NCI-H460 (cell line): ENCODE data around the gene SERPINB5. TPM values are rescaled to one million over a fixed set of nuclear protein-coding genes. Genes with fewer than 3 reads are reported as not detected.
A peak's percentile ranks its signal among the peaks of the same experiment; 100 is the strongest.

Experiments
- DNase-seq: peaks from one replicate; pipeline ENCODE4 v3.0.0-alpha.2; 2016; ENCODE audit warnings: low read depth; ENCODE audit errors: extremely low read depth
- total RNA-seq: library from RNA; depleted of rRNA; stranded (reverse); fragments of >200 nt; shearing (Covaris generic); gene quantifications from 2 replicates; pipeline ENCODE4 v1.2.3, GENCODE V29; 2014

Gene SERPINB5
- total RNA-seq, 1 experiment from 2014 or later, result 64.9 TPM

DNA sequence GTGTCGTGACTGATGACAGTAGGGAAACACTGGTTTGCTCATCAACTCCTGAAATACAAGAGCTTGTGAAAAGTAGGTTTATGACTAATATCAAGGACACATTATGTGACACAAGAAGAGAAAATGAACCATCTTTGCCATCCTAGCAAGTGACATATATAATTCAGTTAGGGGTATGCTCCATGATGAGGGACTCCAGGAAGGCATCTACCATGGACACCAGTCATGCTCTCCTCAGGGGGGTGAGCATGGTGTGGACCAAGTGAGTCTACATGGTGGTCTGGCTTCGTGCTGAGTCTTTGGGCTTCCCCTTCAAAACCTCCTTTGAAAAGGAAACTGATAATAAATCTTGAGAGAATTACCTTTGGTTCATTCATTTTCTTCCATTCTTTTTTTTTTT lies 11.7 kb upstream of the SERPINB5 start:
- no peak for DNase-seq

- DNase-seq, result no peak
These were observed 9.1 kb upstream of the SERPINB5 start for GRCh38 chr18:63467699-63468098.

GRCh38 chr18:63468575-63468974 lies 8.2 kb upstream of the SERPINB5 start:
- no peak for DNase-seq

DNA sequence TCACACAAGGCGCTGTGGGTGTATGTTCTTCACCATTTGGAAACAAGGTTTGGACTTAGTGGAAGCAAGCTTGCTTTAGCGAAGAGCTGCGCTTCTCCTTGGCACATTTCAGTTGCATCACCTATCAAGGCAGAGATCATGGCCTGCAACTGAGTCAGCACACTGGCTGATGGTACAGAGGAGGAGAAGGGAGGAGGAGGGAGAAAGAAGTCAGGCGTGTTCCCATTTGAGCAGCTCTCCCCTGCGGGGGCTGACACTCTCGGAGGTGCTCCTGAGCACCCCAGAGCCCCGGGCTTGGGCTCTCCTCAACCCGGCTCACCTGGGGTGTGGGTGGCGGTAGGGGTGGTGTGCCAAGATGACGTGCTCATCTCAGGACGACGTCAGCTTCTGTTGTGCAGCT lies 6.0 kb upstream of the SERPINB5 start:
- peak; percentile 40 for DNase-seq

GRCh38 chr18:63472380-63472779 lies 4.4 kb upstream of the SERPINB5 start:
- peak; percentile 55 for DNase-seq

- DNase-seq, result no peak
These were observed 442 bp downstream of the SERPINB5 start for GRCh38 chr18:63477200-63477599.

GRCh38 chr18:63477968-63478367 lies 1.2 kb downstream of the SERPINB5 start:
- DNase-seq, result peak; percentile 47

- no peak for DNase-seq
These were observed 3.1 kb downstream of the SERPINB5 start for GRCh38 chr18:63479826-63480225.

GRCh38 chr18:63480476-63480875 lies 3.7 kb downstream of the SERPINB5 start:
- no peak for DNase-seq

GRCh38 chr18:63480915-63481314 lies 4.2 kb downstream of the SERPINB5 start:
- no peak for DNase-seq

GRCh38 chr18:63487676-63488075 lies 10.9 kb downstream of the SERPINB5 start:
- no peak for DNase-seq

DNA sequence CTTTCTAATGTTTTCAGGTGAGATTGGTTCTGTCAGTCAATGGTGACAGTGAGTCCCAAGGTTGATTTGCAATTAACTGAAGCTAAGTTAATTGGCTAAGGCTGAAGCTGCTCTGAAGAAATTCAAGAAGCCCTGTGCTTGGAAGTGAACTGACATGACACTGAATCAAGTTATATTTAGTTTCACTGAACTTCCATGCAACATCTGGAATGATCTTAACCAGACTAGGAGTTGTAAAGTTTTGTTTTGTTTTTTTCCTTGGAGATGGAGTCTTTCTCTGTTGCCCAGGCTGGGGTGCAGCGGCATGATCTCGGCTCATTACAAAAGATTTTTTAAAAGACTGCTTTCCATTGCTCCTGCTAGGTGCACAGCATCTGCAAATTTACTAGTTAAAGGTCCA lies 11.4 kb downstream of the SERPINB5 start:
- DNase-seq, result no peak

- no peak for DNase-seq
These were observed 16.1 kb downstream of the SERPINB5 start for GRCh38 chr18:63492851-63493250.

GRCh38 chr18:63495675-63496074 lies 18.9 kb downstream of the SERPINB5 start:
- DNase-seq, result no peak

- peak; percentile 41 for DNase-seq
These were observed 29.0 kb downstream of the SERPINB5 start for GRCh38 chr18:63505566-63506335.

GRCh38 chr18:63506336-63506646 lies 29.5 kb downstream of the SERPINB5 start:
- no peak for DNase-seq

- no peak for DNase-seq
These were observed 31.8 kb downstream of the SERPINB5 start for GRCh38 chr18:63508596-63508995.

DNA sequence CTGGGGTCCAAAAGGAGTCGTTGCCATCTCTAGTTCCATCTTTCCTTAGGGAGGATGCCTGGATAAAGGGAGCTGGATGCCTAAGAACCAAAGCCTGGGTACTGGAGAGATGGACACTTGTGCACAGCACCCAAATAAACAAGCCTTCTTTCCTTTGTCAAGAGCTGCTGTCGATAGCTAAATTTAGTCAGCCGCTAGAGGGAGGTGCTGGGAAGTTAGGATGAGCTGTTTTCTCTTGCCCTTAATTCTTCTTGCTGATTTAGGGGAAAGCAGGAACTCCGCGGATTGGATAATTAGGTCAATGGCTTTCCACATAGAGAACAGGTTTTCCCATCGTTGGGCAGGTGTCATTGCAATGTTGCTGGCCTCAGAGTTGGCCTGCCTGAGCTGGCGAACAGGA lies 34.5 kb downstream of the SERPINB5 start:
- DNase-seq, result peak; percentile 65

GRCh38 chr18:63514326-63514725 lies 37.6 kb downstream of the SERPINB5 start:
- DNase-seq, result no peak

GRCh38 chr18:63514888-63515678 lies 38.3 kb downstream of the SERPINB5 start:
- DNase-seq, result no peak

DNA sequence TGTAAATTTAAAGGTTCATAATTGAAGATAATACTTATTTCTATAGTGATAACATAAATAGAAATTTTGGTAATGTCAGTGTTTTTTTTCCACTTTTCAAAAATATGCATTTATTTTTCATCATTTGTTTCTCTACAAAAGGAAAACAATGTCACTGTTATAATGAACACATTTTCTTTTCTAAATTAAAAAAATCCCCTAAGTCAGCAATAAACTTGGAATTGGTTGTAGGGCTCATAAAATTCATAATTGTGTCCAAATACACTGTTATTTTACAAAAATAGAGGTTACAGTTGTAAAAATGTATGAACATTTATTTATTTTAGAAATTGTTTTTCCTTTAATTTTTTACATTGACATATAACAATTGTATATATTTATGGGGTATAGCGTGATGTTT lies 39.0 kb downstream of the SERPINB5 start:
- no peak for DNase-seq
